ENCODE measurements around the gene WDR5.
A peak's percentile ranks its signal among the peaks of the same experiment; 100 is the strongest.

The WDR5 gene

GRCh38 chr9:134189145-134189469, 53.2 kb downstream of the WDR5 start:
- POLR2A ChIA-PET, result no interaction called here
- H3K4me3 ChIP-seq (ENCODE audit: control insufficient read depth in 1 of 7, extremely low read depth in 1 of 7, insufficient read depth in 4 of 7, low read depth in 2 of 7, low read length in 6 of 7), result peak overlapping the region in 1 of 7 experiments; percentile 33

GRCh38 chr9:134189470-134190231, 53.8 kb downstream of the WDR5 start:
- POLR2A ChIA-PET, result no interaction called here
- Histone ChIP-seq H3K9me3 (ENCODE audit: control extremely low read depth in 1 of 5, control insufficient read depth in 4 of 5, insufficient read depth in 2 of 5, low read depth in 1 of 5, low read length in 4 of 5) (no peaks in the 10 kb centered on the region), H3K27ac (ENCODE audit: insufficient read depth in 1 of 2, low read depth in 1 of 2, low read length in 2 of 2, poor library complexity in 1 of 2, severe bottlenecking in 2 of 2) (no peak overlapping the region), H3K4me1 (ENCODE audit: control extremely low read depth in 1 of 4, control insufficient read depth in 4 of 4, insufficient read depth in 4 of 4, low read length in 3 of 4) (peaks cover 0 to 15% (median 9%) of the 10 kb centered on the region in 4 experiments), H3K27me3 (replicated peaks in 2 of 5; ENCODE audit: control insufficient read depth in 4 of 5, insufficient read depth in 5 of 5, low read length in 4 of 5) (peaks cover 0 to 11% (median 6%) of the 10 kb centered on the region in 5 experiments), H3K36me3 (ENCODE audit: control insufficient read depth in 4 of 4, insufficient read depth in 4 of 4, low read length in 3 of 4) (no peaks in the 10 kb centered on the region), H3K4me3 (ENCODE audit: control insufficient read depth in 1 of 7, extremely low read depth in 1 of 7, insufficient read depth in 4 of 7, low read depth in 2 of 7, low read length in 6 of 7) (peak overlapping the region in 1 of 7 experiments; percentile 33)
- peak in 2 of 3 donors; percentile 24 to 33 for DNase-seq
- whole genome bisulfite sequencing (ENCODE audit: insufficient coverage), result 64% methylated on average over 21 of the region's 24 CpGs
- CTCF ChIA-PET, result no interaction called here

More at GRCh38 chr9:134189145-134189469, 53.2 kb downstream of the WDR5 start:
- WGBS (ENCODE audit: insufficient coverage), result 52% methylated on average over 14 of the region's 15 CpGs
- Histone ChIP-seq H3K27ac (ENCODE audit: insufficient read depth in 1 of 2, low read depth in 1 of 2, low read length in 2 of 2, poor library complexity in 1 of 2, severe bottlenecking in 2 of 2) (no peak overlapping the region), H3K4me1 (ENCODE audit: control extremely low read depth in 1 of 4, control insufficient read depth in 4 of 4, insufficient read depth in 4 of 4, low read length in 3 of 4) (peaks cover 0 to 15% (median 9%) of the 10 kb centered on the region in 4 experiments), H3K36me3 (ENCODE audit: control insufficient read depth in 4 of 4, insufficient read depth in 4 of 4, low read length in 3 of 4) (no peaks in the 10 kb centered on the region), H3K9me3 (ENCODE audit: control extremely low read depth in 1 of 5, control insufficient read depth in 4 of 5, insufficient read depth in 2 of 5, low read depth in 1 of 5, low read length in 4 of 5) (no peaks in the 10 kb centered on the region), H3K27me3 (replicated peaks in 2 of 5; ENCODE audit: control insufficient read depth in 4 of 5, insufficient read depth in 5 of 5, low read length in 4 of 5) (peaks cover 0 to 11% (median 6%) of the 10 kb centered on the region in 5 experiments)
- DNase-seq, result no peak
- CTCF ChIA-PET, result no interaction called here

- ChIA-PET POLR2A (no interaction called here), CTCF (no interaction called here)
- H3K36me3 ChIP-seq (ENCODE audit: control insufficient read depth in 4 of 4, insufficient read depth in 4 of 4, low read length in 3 of 4), result no peaks in the 10 kb centered on the region
Measured at GRCh38 chr9:134190232-134191121, 54.6 kb downstream of the WDR5 start.

GRCh38 chr9:134191455-134192209, 55.8 kb downstream of the WDR5 start:
- DNase-seq, result no peak
- peaks cover 0 to 11% (median 6%) of the 10 kb centered on the region in 5 experiments for H3K27me3 ChIP-seq (replicated peaks in 2 of 5; ENCODE audit: control insufficient read depth in 4 of 5, insufficient read depth in 5 of 5, low read length in 4 of 5)
- H3K4me3 ChIP-seq (ENCODE audit: control insufficient read depth in 1 of 7, extremely low read depth in 1 of 7, insufficient read depth in 4 of 7, low read depth in 2 of 7, low read length in 6 of 7), result no peak overlapping the region
- CTCF ChIA-PET, result no interaction called here
- H3K4me1 ChIP-seq (ENCODE audit: control extremely low read depth in 1 of 4, control insufficient read depth in 4 of 4, insufficient read depth in 4 of 4, low read length in 3 of 4), result peaks cover 0 to 24% (median 13%) of the 10 kb centered on the region in 4 experiments
- POLR2A ChIA-PET, result interaction anchor here (0.6 kb wide), 1 partner anchor 49 kb away, joined by 4 read pairs; no protein-coding TSS in a partner anchor
- H3K9me3 ChIP-seq (ENCODE audit: control extremely low read depth in 1 of 5, control insufficient read depth in 4 of 5, insufficient read depth in 2 of 5, low read depth in 1 of 5, low read length in 4 of 5), result no peaks in the 10 kb centered on the region
- H3K27ac ChIP-seq (ENCODE audit: insufficient read depth in 1 of 2, low read depth in 1 of 2, low read length in 2 of 2, poor library complexity in 1 of 2, severe bottlenecking in 2 of 2), result no peak overlapping the region
- WGBS (ENCODE audit: insufficient coverage), result 97% methylated on average over 6 of the region's 6 CpGs
- no peaks in the 10 kb centered on the region for H3K36me3 ChIP-seq (ENCODE audit: control insufficient read depth in 4 of 4, insufficient read depth in 4 of 4, low read length in 3 of 4)

More at GRCh38 chr9:134190232-134191121, 54.6 kb downstream of the WDR5 start:
- 98% methylated on average over 22 of the region's 29 CpGs for WGBS (ENCODE audit: insufficient coverage)
- Histone ChIP-seq H3K27me3 (replicated peaks in 2 of 5; ENCODE audit: control insufficient read depth in 4 of 5, insufficient read depth in 5 of 5, low read length in 4 of 5) (peaks cover 0 to 11% (median 6%) of the 10 kb centered on the region in 5 experiments), H3K9me3 (ENCODE audit: control extremely low read depth in 1 of 5, control insufficient read depth in 4 of 5, insufficient read depth in 2 of 5, low read depth in 1 of 5, low read length in 4 of 5) (no peaks in the 10 kb centered on the region), H3K27ac (ENCODE audit: insufficient read depth in 1 of 2, low read depth in 1 of 2, low read length in 2 of 2, poor library complexity in 1 of 2, severe bottlenecking in 2 of 2) (no peak overlapping the region), H3K4me3 (ENCODE audit: control insufficient read depth in 1 of 7, extremely low read depth in 1 of 7, insufficient read depth in 4 of 7, low read depth in 2 of 7, low read length in 6 of 7) (no peak overlapping the region), H3K4me1 (ENCODE audit: control extremely low read depth in 1 of 4, control insufficient read depth in 4 of 4, insufficient read depth in 4 of 4, low read length in 3 of 4) (peaks cover 0 to 21% (median 12%) of the 10 kb centered on the region in 4 experiments)
- no peak for DNase-seq

GRCh38 chr9:134192311-134192950, 56.5 kb downstream of the WDR5 start:
- H3K36me3 ChIP-seq (ENCODE audit: control insufficient read depth in 4 of 4, insufficient read depth in 4 of 4, low read length in 3 of 4), result no peaks in the 10 kb centered on the region
- H3K27ac ChIP-seq (ENCODE audit: insufficient read depth in 1 of 2, low read depth in 1 of 2, low read length in 2 of 2, poor library complexity in 1 of 2, severe bottlenecking in 2 of 2), result no peak overlapping the region
- DNase-seq, result no peak
- no peak overlapping the region for H3K4me3 ChIP-seq (ENCODE audit: control insufficient read depth in 1 of 7, extremely low read depth in 1 of 7, insufficient read depth in 4 of 7, low read depth in 2 of 7, low read length in 6 of 7)
- 96% methylated on average over 8 of the region's 12 CpGs for WGBS (ENCODE audit: insufficient coverage)
- H3K4me1 ChIP-seq (ENCODE audit: control extremely low read depth in 1 of 4, control insufficient read depth in 4 of 4, insufficient read depth in 4 of 4, low read length in 3 of 4), result peaks cover 0 to 24% (median 13%) of the 10 kb centered on the region in 4 experiments
- ChIA-PET CTCF (interaction anchor here (1.2 kb wide), 1 partner anchor 13 kb away, joined by 5 read pairs; no protein-coding TSS in a partner anchor), POLR2A (interaction anchor here (0.6 kb wide), 1 partner anchor 48 kb away, joined by 4 read pairs; no protein-coding TSS in a partner anchor)
- no peaks in the 10 kb centered on the region for H3K9me3 ChIP-seq (ENCODE audit: control extremely low read depth in 1 of 5, control insufficient read depth in 4 of 5, insufficient read depth in 2 of 5, low read depth in 1 of 5, low read length in 4 of 5)
- H3K27me3 ChIP-seq (replicated peaks in 2 of 5; ENCODE audit: control insufficient read depth in 4 of 5, insufficient read depth in 5 of 5, low read length in 4 of 5), result peaks cover 0 to 11% (median 6%) of the 10 kb centered on the region in 5 experiments

- H3K4me1 ChIP-seq (ENCODE audit: control extremely low read depth in 1 of 4, control insufficient read depth in 4 of 4, insufficient read depth in 4 of 4, low read length in 3 of 4), result peaks cover 0 to 24% (median 13%) of the 10 kb centered on the region in 4 experiments
- no peak overlapping the region for H3K4me3 ChIP-seq (ENCODE audit: control insufficient read depth in 1 of 7, extremely low read depth in 1 of 7, insufficient read depth in 4 of 7, low read depth in 2 of 7, low read length in 6 of 7)
- H3K36me3 ChIP-seq (ENCODE audit: control insufficient read depth in 4 of 4, insufficient read depth in 4 of 4, low read length in 3 of 4), result no peaks in the 10 kb centered on the region
- H3K27me3 ChIP-seq (replicated peaks in 2 of 5; ENCODE audit: control insufficient read depth in 4 of 5, insufficient read depth in 5 of 5, low read length in 4 of 5), result peaks cover 0 to 11% (median 2%) of the 10 kb centered on the region in 5 experiments
- H3K9me3 ChIP-seq (ENCODE audit: control extremely low read depth in 1 of 5, control insufficient read depth in 4 of 5, insufficient read depth in 2 of 5, low read depth in 1 of 5, low read length in 4 of 5), result no peaks in the 10 kb centered on the region
- DNase-seq, result no peak
- ChIA-PET CTCF (interaction anchor here (0.8 to 1.2 kb wide), 2 partner anchors 14 to 24 kb away, joined by 4 to 5 read pairs; no protein-coding TSS in a partner anchor), POLR2A (no interaction called here)
- 94% methylated on average over 19 of the region's 21 CpGs for WGBS (ENCODE audit: insufficient coverage)
- no peak overlapping the region for H3K27ac ChIP-seq (ENCODE audit: insufficient read depth in 1 of 2, low read depth in 1 of 2, low read length in 2 of 2, poor library complexity in 1 of 2, severe bottlenecking in 2 of 2)
Measured at GRCh38 chr9:134192951-134193731, 57.3 kb downstream of the WDR5 start.

Data from common myeloid progenitor, CD34-positive (primary cell).